Superior temporal gyrus (tissue), 1 donor: ENCODE measurements around the gene NT5C.

Experiments
- DNase-seq: peaks from one replicate; pipeline ENCODE4 v3.0.0-alpha.2; 2016; ENCODE audit errors: extremely low spot score

The NT5C gene

GRCh38 chr17:75093548-75094158 lies 37.9 kb downstream of the NT5C start:
- no peak for DNase-seq

- no peak for DNase-seq
These were observed 39.7 kb downstream of the NT5C start for GRCh38 chr17:75091855-75092327.

- DNase-seq = no peak
These were observed 40.4 kb downstream of the NT5C start for GRCh38 chr17:75090871-75091854.

GRCh38 chr17:75088465-75089417 lies 42.8 kb downstream of the NT5C start:
- no peak for DNase-seq

GRCh38 chr17:75087558-75088453 lies 43.7 kb downstream of the NT5C start, which contains the start of gene SLC16A5:
SLC16A5 (plus strand) TSS chr17:75087954; CDS start chr17:75093637, 5,683 bp downstream.
- no peak for DNase-seq

- no peak for DNase-seq
These were observed 44.4 kb downstream of the NT5C start for GRCh38 chr17:75087182-75087557.

GRCh38 chr17:75086496-75087181 lies 44.9 kb downstream of the NT5C start:
- DNase-seq = no peak

GRCh38 chr17:75084039-75084660 lies 47.4 kb downstream of the NT5C start:
- DNase-seq = no peak

GRCh38 chr17:75082683-75083082 lies 48.9 kb downstream of the NT5C start:
- DNase-seq = no peak

- no peak for DNase-seq
These were observed 49.7 kb downstream of the NT5C start for GRCh38 chr17:75081611-75082540.
